Calu3 (cell line): Measurements from ENCODE around the gene MMD2. TPM values are rescaled to one million over a fixed set of nuclear protein-coding genes. Genes with fewer than 3 reads are reported as not detected.
A peak's percentile ranks its signal among the peaks of the same experiment; 100 is the strongest.

ENCODE experiments used
- BruUV-seq: library from RNA; stranded (reverse); fragments of 400-500 nt; replicated peaks from 2 replicates; lab custom pipeline; 2021; lab: Mats Ljungman, UMichigan
- CTCF ChIA-PET: fragments of 300-600 bp; sonication (Branson Sonifier 250); formaldehyde crosslinking; loops from one replicate; lab custom pipeline; 2022; ENCODE audit warnings: antibody characterized with exemption; lab: Charles Lee
- DNase-seq: peaks from one replicate; pipeline ENCODE4 v3.0.0; 2022
- H3K27ac Mint-ChIP-seq: one replicate; pipeline ENCODE4 v1.8.0; 2022; ENCODE audit warnings: mixed read lengths; ENCODE audit not compliant: unreplicated experiment
- H3K27me3 Mint-ChIP-seq: one replicate; pipeline ENCODE4 v1.8.0; 2022; ENCODE audit warnings: mixed read lengths; ENCODE audit not compliant: unreplicated experiment
- H3K36me3 Mint-ChIP-seq: one replicate; pipeline ENCODE4 v1.8.0; 2022; ENCODE audit warnings: mild to moderate bottlenecking, moderate library complexity, mixed read lengths; ENCODE audit not compliant: insufficient read depth, unreplicated experiment
- H3K4me1 Mint-ChIP-seq: one replicate; pipeline ENCODE4 v1.8.0; 2022; ENCODE audit warnings: mild to moderate bottlenecking, low read depth, mixed read lengths; ENCODE audit not compliant: unreplicated experiment
- H3K4me3 Mint-ChIP-seq: one replicate; pipeline ENCODE4 v1.8.0; 2022; ENCODE audit warnings: mild to moderate bottlenecking, low read depth, moderate library complexity, mixed read lengths; ENCODE audit not compliant: unreplicated experiment
- H3K9me3 Mint-ChIP-seq: one replicate; pipeline ENCODE4 v1.8.0; 2022; ENCODE audit warnings: low read depth, mixed read lengths; ENCODE audit not compliant: unreplicated experiment
- CTCF ChIP-seq: fragments of 200-600 bp; IDR thresholded peaks from one replicate; pipeline ENCODE4 v1.8.0; 2022; ENCODE audit warnings: antibody characterized with exemption; ENCODE audit not compliant: unreplicated experiment
- intact Hi-C: fragments of 100-400 bp; cut with micrococcal nuclease; formaldehyde crosslinking; loops from one replicate; pipeline ENCODE4 v1.10.0; 2022; ENCODE audit not compliant: unreplicated experiment
- total RNA-seq: library from RNA; stranded (reverse); gene quantifications from 2 replicates; pipeline ENCODE4 v1.2.3, GENCODE V29; 2022

Gene MMD2
- total RNA-seq, 1 experiment from 2014 or later, result not detected

GRCh38 chr7:4888161-4888560 lies 70.8 kb downstream of the MMD2 start:
- BruUV-seq, result no TSS peak
- CTCF ChIA-PET, result interaction anchor here (0.6 kb wide), 4 partner anchors 87 to 687 kb away, joined by 3 to 4 read pairs (median 3); no protein-coding TSS in a partner anchor

GRCh38 chr7:4886671-4887070 lies 72.3 kb downstream of the MMD2 start:
- intact Hi-C loops, result no loop called here
- BruUV-seq, result no TSS peak
- CTCF ChIA-PET, result no interaction called here
- Mint-ChIP-seq H3K36me3 (peaks cover 5% of the 10 kb centered on the region), H3K9me3 (no peaks in the 10 kb centered on the region), H3K4me3 (no peak overlapping the region), H3K4me1 (no peaks in the 10 kb centered on the region), H3K27me3 (peaks cover 56% of the 10 kb centered on the region), H3K27ac (no peak overlapping the region)
- no peak for DNase-seq
- TF ChIP-seq CTCF, result no peak

More at GRCh38 chr7:4888161-4888560, 70.8 kb downstream of the MMD2 start:
- TF ChIP-seq CTCF, result no peak
- no peak for DNase-seq
- intact Hi-C loops, result no loop called here
- Mint-ChIP-seq H3K4me1 (no peaks in the 10 kb centered on the region), H3K27ac (no peak overlapping the region), H3K27me3 (peaks cover 48% of the 10 kb centered on the region), H3K4me3 (no peak overlapping the region), H3K36me3 (peaks cover 5% of the 10 kb centered on the region), H3K9me3 (no peaks in the 10 kb centered on the region)

GRCh38 chr7:4885317-4885807 lies 73.6 kb downstream of the MMD2 start:
- Mint-ChIP-seq H3K4me3 (no peak overlapping the region), H3K36me3 (peaks cover 5% of the 10 kb centered on the region), H3K27ac (no peak overlapping the region), H3K27me3 (peaks cover 45% of the 10 kb centered on the region), H3K4me1 (no peaks in the 10 kb centered on the region), H3K9me3 (no peaks in the 10 kb centered on the region)
- CTCF ChIA-PET, result no interaction called here
- TF ChIP-seq CTCF, result no peak
- DNase-seq, result no peak
- BruUV-seq, result no TSS peak
- intact Hi-C loops, result no loop called here

GRCh38 chr7:4884164-4884563 lies 74.8 kb downstream of the MMD2 start:
- Mint-ChIP-seq H3K36me3 (peaks cover 5% of the 10 kb centered on the region), H3K27ac (no peak overlapping the region), H3K4me3 (peak overlapping the region; percentile 53), H3K9me3 (no peaks in the 10 kb centered on the region), H3K27me3 (peaks cover 33% of the 10 kb centered on the region), H3K4me1 (no peaks in the 10 kb centered on the region)
- TF ChIP-seq CTCF, result no peak
- intact Hi-C loops, result no loop called here
- no peak for DNase-seq
- CTCF ChIA-PET, result interaction anchor here (0.5 to 1.6 kb wide), 11 partner anchors 14 to 280 kb away, joined by 3 to 7 read pairs (median 3); no protein-coding TSS in a partner anchor
- no TSS peak for BruUV-seq
